BLaER1 treated with 17β-estradiol and CSF1 and Interleukin-3, amounts not matched to agents 10 nM and 100 nM (cell line): ENCODE data around the gene BCORL1.
A peak's percentile ranks its signal among the peaks of the same experiment; 100 is the strongest.

Source experiments
- H3K27ac ChIP-seq, 11 experiments: shearing (Covaris generic); formaldehyde crosslinking; 2 replicates each; pipeline ENCODE4 v1.8.1; 2022
- H3K27me3 ChIP-seq, 11 experiments: shearing (Covaris generic); formaldehyde crosslinking; 2 replicates each; pipeline ENCODE4 v1.8.1; 2022
- H3K36me3 ChIP-seq, 11 experiments: shearing (Covaris generic); formaldehyde crosslinking; 2 replicates each; pipeline ENCODE4 v1.8.1; 2022
- H3K4me1 ChIP-seq, 10 experiments: shearing (Covaris generic); formaldehyde crosslinking; 2 replicates each; pipeline ENCODE4 v1.8.1; 2022
- H3K4me2 ChIP-seq, 11 experiments: shearing (Covaris generic); formaldehyde crosslinking; 2 replicates each; pipeline ENCODE4 v1.8.1; 2022
- H3K4me3 ChIP-seq, 10 experiments: shearing (Covaris generic); formaldehyde crosslinking; 2 replicates each; pipeline ENCODE4 v1.8.1; 2022
- H3K9ac ChIP-seq, 11 experiments: shearing (Covaris generic); formaldehyde crosslinking; 2 replicates each; pipeline ENCODE4 v1.8.1; 2022
- H3K9me3 ChIP-seq, 11 experiments: shearing (Covaris generic); formaldehyde crosslinking; replicated peaks in 1 of 11; 2 replicates each; pipeline ENCODE4 v1.8.1; 2022
- H4K20me1 ChIP-seq, 11 experiments: shearing (Covaris generic); formaldehyde crosslinking; 2 replicates each; pipeline ENCODE4 v1.8.1; 2022
- Cebpa-rat ChIP-seq, 11 experiments: shearing (Covaris generic); IDR thresholded peaks; 2 replicates each; pipeline ENCODE4 v1.8.1; 2022

Gene BCORL1

GRCh38 chrX:130097507-130098209 is 115.2 kb downstream of the BCORL1 start:
- peaks cover 23 to 88% (median 66%) of the 10 kb centered on the region in 11 experiments; a peak in 21 of 22 replicates for H3K27me3 ChIP-seq
- TF ChIP-seq Cebpa-rat (IDR thresholded peaks at IDR 0.05) = no peak
- H3K9ac ChIP-seq = peak overlapping the region in 10 of 11 experiments; percentile 24 to 65 (median 50); a peak in 17 of 22 replicates
- H4K20me1 ChIP-seq = peaks cover 32 to 100% (median 84%) of the 10 kb centered on the region in 11 experiments
- H3K27ac ChIP-seq = peak overlapping the region in 9 of 11 experiments; percentile 30 to 66 (median 53); a peak in 16 of 22 replicates
- no peak overlapping the region for H3K4me3 ChIP-seq
- H3K36me3 ChIP-seq = peaks cover 0 to 7% (median 0%) of the 10 kb centered on the region in 11 experiments; a peak in 3 of 22 replicates
- peaks cover 0 to 4% (median 0%) of the 10 kb centered on the region in 11 experiments; a peak in 1 of 22 replicates for H3K9me3 ChIP-seq
- H3K4me1 ChIP-seq = peaks cover 56 to 83% (median 73%) of the 10 kb centered on the region in 10 experiments
- peak overlapping the region; percentile 46 to 78 (median 71) for H3K4me2 ChIP-seq

DNA sequence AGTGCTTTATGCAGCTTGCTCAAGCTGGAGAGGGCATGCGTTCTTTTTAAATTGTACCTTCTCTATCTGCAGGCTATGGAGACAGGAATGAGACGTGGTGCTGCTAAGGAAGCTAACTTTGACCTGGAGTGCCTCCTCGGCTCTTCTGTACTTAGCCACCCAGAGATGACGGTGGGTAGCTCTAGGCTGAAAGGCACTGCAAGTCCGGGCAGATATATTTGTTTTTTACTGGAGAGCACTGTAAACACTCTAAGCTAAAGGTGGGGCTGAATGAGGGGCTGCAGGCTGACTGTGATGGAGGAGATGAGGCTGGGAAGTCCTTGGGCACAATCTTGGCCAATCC is 115.7 kb downstream of the BCORL1 start:
- Histone ChIP-seq H3K9me3 (peaks cover 0 to 4% (median 0%) of the 10 kb centered on the region in 11 experiments; a peak in 1 of 22 replicates), H3K4me2 (peak overlapping the region; percentile 46 to 78 (median 71)), H3K4me3 (no peak overlapping the region), H4K20me1 (peaks cover 30 to 100% (median 81%) of the 10 kb centered on the region in 11 experiments), H3K27me3 (peaks cover 23 to 85% (median 67%) of the 10 kb centered on the region in 11 experiments; a peak in 21 of 22 replicates), H3K4me1 (peaks cover 53 to 77% (median 71%) of the 10 kb centered on the region in 10 experiments), H3K9ac (peak overlapping the region in 10 of 11 experiments; percentile 24 to 65 (median 50); a peak in 17 of 22 replicates), H3K36me3 (peaks cover 0 to 7% (median 0%) of the 10 kb centered on the region in 11 experiments; a peak in 3 of 22 replicates), H3K27ac (peak overlapping the region in 9 of 11 experiments; percentile 30 to 66 (median 53); a peak in 16 of 22 replicates)
- TF ChIP-seq Cebpa-rat (IDR thresholded peaks at IDR 0.05) = no peak

DNA sequence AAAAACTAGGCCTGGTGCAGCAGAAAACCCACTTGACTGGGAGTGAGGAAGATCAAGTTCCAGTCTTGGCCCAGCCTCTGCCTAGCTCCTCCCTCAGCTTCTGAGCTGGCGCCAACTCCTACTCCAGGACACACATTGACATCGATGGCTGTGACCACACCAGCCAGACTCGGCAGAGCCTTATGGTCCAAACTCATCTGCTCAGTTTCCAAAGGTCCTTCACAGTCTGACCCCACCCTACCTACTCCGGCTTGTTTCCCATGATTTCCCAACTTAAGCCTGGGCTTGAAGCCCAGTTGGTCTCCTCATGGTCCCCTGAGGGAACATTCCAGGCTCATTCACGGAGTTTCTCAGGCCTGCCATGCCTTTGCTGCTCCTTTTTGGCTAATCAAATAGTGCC is 117.7 kb downstream of the BCORL1 start:
- H3K36me3 ChIP-seq = peaks cover 0 to 7% (median 0%) of the 10 kb centered on the region in 11 experiments; a peak in 5 of 22 replicates
- TF ChIP-seq Cebpa-rat (IDR thresholded peaks at IDR 0.05) = no peak
- H3K27ac ChIP-seq = no peak overlapping the region
- H3K4me2 ChIP-seq = peak overlapping the region; percentile 4 to 78 (median 71); a peak in 14 of 22 replicates
- peaks cover 26 to 83% (median 73%) of the 10 kb centered on the region in 11 experiments; a peak in 21 of 22 replicates for H3K27me3 ChIP-seq
- no peak overlapping the region for H3K4me3 ChIP-seq
- peaks cover 62 to 74% (median 69%) of the 10 kb centered on the region in 10 experiments for H3K4me1 ChIP-seq
- peaks cover 36 to 100% (median 86%) of the 10 kb centered on the region in 11 experiments for H4K20me1 ChIP-seq
- peaks cover 0 to 4% (median 0%) of the 10 kb centered on the region in 11 experiments; a peak in 1 of 22 replicates for H3K9me3 ChIP-seq
- H3K9ac ChIP-seq = no peak overlapping the region

DNA sequence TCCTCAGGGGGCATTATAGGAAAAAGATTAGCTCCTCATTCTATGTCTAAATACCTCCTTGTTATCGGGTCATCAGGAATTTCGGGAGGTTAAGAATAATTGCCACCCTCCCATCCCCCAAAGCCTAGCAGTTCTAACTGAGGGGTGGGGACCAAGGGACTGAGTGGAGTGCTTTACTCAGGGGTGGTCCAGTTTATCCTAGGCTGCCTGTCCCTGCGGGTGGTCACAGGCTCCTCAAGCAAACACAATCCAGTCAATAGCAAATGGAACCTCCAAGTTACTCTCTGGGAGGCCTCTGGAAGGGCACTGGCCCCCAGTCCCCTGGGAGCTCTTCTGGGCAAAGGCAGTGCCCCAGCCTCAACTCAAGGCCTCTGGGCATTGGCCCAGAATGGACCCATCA is 121.2 kb downstream of the BCORL1 start:
- H3K27ac ChIP-seq = no peak overlapping the region
- H3K9me3 ChIP-seq = peaks cover 0 to 4% (median 0%) of the 10 kb centered on the region in 11 experiments; a peak in 1 of 22 replicates
- no peak overlapping the region for H3K9ac ChIP-seq
- H3K4me2 ChIP-seq = peak overlapping the region in 6 of 11 experiments; percentile 6 to 36 (median 13); a peak in 4 of 22 replicates
- no peak for TF ChIP-seq Cebpa-rat (IDR thresholded peaks at IDR 0.05)
- H3K36me3 ChIP-seq = peaks cover 0 to 13% (median 0%) of the 10 kb centered on the region in 11 experiments; a peak in 4 of 22 replicates
- H3K4me3 ChIP-seq = no peak overlapping the region
- peaks cover 42 to 100% (median 91%) of the 10 kb centered on the region in 11 experiments for H4K20me1 ChIP-seq
- peaks cover 30 to 76% (median 67%) of the 10 kb centered on the region in 11 experiments for H3K27me3 ChIP-seq
- H3K4me1 ChIP-seq = peaks cover 67 to 79% (median 72%) of the 10 kb centered on the region in 10 experiments

GRCh38 chrX:130105244-130105643 is 122.8 kb downstream of the BCORL1 start:
- Histone ChIP-seq H3K4me3 (no peak overlapping the region), H3K4me1 (peaks cover 52 to 70% (median 59%) of the 10 kb centered on the region in 10 experiments), H3K9ac (no peak overlapping the region), H3K27ac (no peak overlapping the region), H3K27me3 (peaks cover 25 to 61% (median 56%) of the 10 kb centered on the region in 11 experiments), H3K36me3 (peaks cover 0 to 13% (median 0%) of the 10 kb centered on the region in 11 experiments; a peak in 4 of 22 replicates), H3K9me3 (peaks cover 0 to 14% (median 7%) of the 10 kb centered on the region in 11 experiments; a peak in 9 of 22 replicates), H3K4me2 (peak overlapping the region; percentile 29 to 85 (median 44); a peak in 20 of 22 replicates), H4K20me1 (peaks cover 53 to 93% (median 80%) of the 10 kb centered on the region in 11 experiments)
- TF ChIP-seq Cebpa-rat (IDR thresholded peaks at IDR 0.05) = no peak

- Histone ChIP-seq H3K36me3 (peaks cover 0 to 13% (median 0%) of the 10 kb centered on the region in 11 experiments; a peak in 4 of 22 replicates), H4K20me1 (peaks cover 53 to 84% (median 72%) of the 10 kb centered on the region in 11 experiments), H3K4me3 (no peak overlapping the region; a peak in 1 of 20 replicates), H3K27me3 (peaks cover 25 to 53% (median 50%) of the 10 kb centered on the region in 11 experiments), H3K4me2 (peak overlapping the region; percentile 29 to 85 (median 44); a peak in 21 of 22 replicates), H3K9me3 (peaks cover 0 to 15% (median 7%) of the 10 kb centered on the region in 11 experiments; a peak in 9 of 22 replicates), H3K4me1 (peaks cover 46 to 64% (median 52%) of the 10 kb centered on the region in 10 experiments), H3K27ac (no peak overlapping the region; a peak in 1 of 22 replicates), H3K9ac (peak overlapping the region in 5 of 11 experiments; percentile 15 to 51 (median 29); a peak in 5 of 22 replicates)
- no peak for TF ChIP-seq Cebpa-rat (IDR thresholded peaks at IDR 0.05)
Measured at GRCh38 chrX:130106071-130106470, 123.6 kb downstream of the BCORL1 start.
